HG03354 (cell line): Measurements from ENCODE around the gene TCF21.
"Not testable (repeated sequence)": the region's sequence is repeated elsewhere in the genome, so short reads cannot be mapped to it uniquely, and the experiment has no call there.

Source experiments
- ATAC-seq: cut with Tn5 transposase; IDR thresholded peaks from one replicate; pipeline ENCODE4 v1.9.1; 2021; ENCODE audit warnings: mild to moderate bottlenecking; ENCODE audit not compliant: unreplicated experiment, poor library complexity, severe bottlenecking

TCF21 gene

DNA sequence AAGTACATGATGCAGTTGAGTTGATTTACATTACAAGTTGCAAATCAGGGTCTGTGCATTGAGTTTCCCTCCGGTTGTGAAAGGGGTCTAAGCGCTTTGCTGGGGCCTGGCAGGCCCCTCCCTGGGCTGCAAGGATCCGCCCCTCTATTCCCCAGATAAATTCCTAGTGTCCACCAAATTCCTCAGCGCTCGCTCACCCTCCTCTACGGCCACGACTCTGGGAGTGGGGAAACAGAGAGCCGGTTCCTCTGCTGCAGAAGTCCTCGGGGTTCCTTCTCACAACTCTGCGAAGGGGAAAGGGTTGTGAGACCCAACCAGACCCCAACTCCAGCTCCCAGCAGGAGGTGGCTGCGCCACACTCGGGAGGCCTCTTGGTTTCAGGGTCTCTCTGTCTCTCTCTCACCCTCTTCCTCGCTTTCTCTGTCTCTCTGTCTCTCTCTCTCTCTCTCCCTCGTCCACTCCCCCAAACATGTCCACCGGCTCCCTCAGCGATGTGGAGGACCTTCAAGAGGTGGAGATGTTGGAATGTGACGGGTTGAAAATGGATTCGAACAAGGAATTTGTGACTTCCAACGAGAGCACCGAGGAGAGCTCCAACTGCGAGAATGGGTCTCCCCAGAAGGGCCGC is at the start of gene TCF21:
Gene TCF21, plus strand, starts transcription at position 185 of the 628 bp plus-strand sequence. Its CDS starts 285 bp downstream, at position 470.
- no peak for ATAC-seq

- no peak for ATAC-seq
Measured at GRCh38 chr6:133841176-133841575, 47.7 kb upstream of the TCF21 start.

DNA sequence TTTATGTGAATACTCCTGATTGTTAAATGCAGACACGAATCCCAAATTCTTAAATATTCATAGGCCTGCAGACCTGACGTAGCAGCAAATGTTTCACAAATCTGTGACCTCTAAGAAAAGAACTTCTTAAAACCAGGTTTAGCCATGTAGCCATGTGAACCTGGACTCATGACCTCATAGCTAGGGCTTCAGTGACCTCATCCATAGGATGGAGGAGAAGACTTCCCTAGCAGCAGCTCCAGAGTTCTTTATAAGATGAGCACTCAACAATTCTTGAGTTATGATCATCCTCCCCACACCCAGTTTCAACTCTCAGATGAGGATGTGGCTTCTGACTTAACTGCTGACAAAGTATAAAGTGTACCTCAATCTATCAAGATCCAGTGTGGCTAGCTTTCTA is 45.8 kb upstream of the TCF21 start:
- no peak for ATAC-seq

DNA sequence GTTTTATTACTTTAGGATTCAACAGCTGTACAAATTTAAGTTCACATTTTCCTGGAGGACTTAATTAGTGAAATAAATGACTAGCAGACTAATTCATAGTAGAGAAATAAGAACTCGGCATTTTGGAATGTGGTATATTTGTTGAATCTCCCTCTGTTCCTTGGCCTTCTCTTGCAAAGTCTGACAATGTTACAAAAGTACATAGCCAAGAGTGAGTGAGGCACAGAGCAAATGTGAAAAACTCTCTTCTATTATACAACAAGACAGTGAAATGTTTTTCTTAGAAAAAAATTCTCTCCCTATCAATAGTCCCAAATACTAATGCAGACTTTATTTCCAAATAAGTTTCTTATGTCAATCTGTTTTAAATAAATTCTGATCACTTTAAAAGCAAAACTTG is 44.2 kb upstream of the TCF21 start:
- ATAC-seq = no peak

GRCh38 chr6:133854041-133854363 is 34.9 kb upstream of the TCF21 start:
- ATAC-seq = no peak

DNA sequence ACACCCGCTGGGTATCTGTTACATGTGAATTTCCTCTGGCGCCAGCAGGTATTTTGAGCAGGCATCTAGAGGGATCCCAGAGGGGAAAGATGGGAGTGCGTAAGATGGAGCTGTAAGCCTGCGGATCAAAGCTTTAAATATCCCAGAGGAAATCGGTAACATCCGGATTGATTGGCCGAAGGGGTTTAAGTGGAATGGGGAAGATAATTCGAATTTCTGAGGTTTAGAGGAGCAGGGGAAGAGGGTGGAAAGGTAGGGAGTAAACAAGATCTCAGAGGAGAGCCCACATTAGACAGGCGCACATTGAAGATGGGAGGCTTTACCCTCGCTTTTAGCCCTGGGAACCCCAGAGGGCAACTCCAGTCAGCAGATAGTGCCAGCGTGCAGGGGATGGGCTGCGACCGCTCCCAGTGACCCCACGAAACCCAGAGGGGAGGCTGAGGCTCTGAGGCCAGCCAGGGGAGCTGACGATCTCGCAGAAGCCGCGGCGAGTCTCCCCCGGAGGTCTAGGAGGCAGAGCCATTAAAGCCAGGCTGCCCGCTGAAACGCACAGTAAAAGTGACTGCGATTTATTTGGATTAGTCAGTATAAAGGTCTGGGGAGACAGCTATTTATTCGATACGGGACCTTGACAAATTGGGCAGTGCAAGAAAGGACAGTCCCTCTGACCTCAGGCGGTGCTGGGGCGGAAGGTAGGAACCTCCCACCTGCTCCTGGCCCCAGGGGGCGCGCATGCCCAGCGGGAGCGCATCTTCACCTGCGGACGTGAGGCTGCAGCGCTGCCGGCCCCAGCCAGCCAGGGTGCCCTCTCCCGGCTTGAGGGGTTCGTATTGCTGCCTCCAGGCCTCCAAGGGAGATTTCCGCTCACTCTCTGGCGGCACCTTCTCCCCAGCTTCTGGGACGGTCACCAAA is 34.3 kb upstream of the TCF21 start:
- ATAC-seq = no peak

DNA sequence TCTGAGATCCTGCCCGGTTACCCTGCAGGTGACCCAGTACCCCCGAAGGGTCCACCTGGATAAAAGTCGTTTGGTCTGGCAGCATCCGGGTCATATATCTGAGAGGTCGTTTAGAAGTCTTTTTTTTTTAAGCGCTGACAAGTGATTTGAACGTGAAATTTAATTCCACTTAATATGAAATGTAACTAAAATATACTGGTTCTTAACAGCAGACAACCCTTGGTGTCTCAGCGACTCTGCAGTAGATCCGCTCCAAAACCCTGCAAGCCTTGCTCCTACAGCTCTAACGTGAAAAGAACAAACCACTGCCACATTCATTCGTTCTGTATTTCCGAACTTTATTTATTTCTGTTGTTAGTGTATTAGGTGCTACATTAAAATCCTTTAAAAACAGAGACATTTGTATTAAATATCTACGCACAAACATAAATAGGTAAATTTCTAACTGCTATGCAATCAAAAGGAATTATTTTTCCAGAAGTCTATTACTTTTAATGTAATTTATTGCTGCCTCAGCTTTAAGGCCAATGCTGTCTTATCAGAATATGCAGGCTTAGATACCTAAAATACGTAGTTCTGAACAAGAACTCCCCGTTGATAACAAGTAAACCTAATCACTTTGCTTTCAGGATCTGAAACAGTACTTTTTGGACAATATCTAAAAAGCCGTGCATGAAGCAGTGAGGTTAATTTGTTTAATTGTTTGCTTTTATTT is 33.5 kb upstream of the TCF21 start:
- ATAC-seq = no peak

DNA sequence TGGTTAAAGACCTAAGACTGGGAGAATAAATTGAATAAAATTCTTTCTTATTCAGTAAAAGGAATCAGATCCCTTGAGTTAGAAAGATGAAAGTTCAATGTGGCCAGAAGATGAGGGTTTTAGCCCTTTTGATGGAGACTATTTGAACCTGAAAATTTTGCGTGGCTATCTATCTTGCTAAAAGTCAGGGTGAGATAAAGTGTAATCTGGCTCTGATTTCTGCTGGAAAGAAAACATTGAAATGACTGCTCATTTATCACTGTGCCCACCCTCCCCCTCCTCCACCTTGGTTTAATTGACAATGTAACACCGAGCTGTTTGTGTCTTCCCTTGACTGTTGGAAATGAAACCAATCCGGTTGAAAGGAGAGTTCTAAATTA is 32.9 kb upstream of the TCF21 start:
- ATAC-seq = no peak

- ATAC-seq = no peak
Measured at GRCh38 chr6:133856911-133857310, 32.0 kb upstream of the TCF21 start.

- no peak for ATAC-seq
Measured at GRCh38 chr6:133857696-133858095, 31.2 kb upstream of the TCF21 start.

- ATAC-seq = not testable (repeated sequence)
Measured at GRCh38 chr6:133861337-133861736, 27.6 kb upstream of the TCF21 start.

DNA sequence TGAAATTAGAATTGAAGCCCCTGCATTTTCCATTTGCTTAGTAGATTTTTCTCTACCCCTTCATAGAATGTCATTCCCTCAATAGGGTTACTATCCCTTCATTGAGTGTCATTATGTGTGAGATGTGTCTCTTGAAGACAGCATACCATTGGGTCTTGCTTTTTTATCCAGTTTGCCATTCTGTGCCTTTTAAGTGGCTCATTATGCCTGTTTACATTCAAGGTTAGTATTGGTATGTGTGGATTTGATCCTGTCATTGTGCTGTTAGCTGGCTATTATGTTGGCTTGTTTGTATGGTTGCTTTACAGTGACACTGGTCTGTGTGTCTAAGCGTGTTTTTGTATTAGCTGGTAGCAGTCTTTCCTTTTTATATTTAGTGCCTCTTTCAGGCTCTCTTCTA is 25.7 kb upstream of the TCF21 start:
- no peak for ATAC-seq

DNA sequence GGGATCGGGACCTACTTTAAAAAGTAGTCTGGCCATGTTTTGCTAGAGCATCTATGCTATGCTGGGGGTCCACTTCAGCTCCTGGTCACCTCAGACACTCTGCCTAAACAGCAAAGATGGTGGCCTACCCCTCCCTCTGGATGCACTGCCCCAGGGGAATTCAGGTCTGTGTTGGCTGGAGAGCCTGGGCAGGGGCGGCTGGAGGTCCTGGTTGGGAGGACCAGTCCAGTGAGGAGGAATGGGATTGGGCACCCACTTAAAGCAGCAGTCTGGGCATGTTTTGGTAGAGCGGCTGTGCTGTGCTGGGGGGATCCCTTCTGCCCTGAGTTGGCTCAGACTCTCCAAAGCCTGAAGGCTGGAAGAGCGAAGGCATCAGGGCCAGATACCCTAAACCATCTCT is 23.2 kb upstream of the TCF21 start:
- ATAC-seq = no peak

- no peak for ATAC-seq
Measured at GRCh38 chr6:133871131-133871530, 17.8 kb upstream of the TCF21 start.

DNA sequence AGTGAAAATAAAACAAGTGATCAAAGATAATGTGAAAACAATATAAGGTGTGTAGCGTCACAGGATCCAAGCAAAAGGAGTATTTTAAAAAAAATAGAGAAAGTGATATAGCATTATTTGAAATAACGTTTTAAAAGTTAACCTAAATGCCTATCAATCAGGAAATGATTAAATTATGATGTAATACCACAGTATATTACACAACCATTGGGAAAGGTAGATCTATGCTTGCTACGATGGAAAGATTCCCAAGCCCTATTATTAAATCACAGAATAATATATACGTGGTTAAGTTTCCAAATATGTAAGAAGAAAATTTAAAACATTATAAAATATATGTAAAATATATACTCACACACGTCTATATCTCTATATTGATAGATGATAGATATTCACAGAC is 15.4 kb upstream of the TCF21 start:
- ATAC-seq = no peak

GRCh38 chr6:133877116-133877515 is 11.8 kb upstream of the TCF21 start:
- ATAC-seq = no peak

DNA sequence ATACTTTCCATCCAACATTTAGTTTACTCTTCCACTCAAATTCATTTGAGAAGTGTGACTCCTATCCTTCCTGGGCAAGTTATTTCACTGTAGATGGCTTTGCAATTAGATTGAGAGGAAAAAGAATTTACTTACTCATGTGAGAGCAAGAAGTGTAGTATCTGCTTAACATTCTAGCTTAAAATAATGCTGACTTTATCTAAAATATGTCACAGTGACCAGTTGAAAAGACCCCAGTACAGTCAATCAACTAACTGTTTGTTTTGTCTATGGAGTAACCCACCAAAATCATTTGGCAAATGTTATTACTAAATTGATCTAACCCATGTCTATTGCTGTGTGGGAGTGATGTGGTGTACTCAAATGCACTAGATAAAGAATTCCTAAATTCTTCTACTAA is 8.9 kb upstream of the TCF21 start:
- no peak for ATAC-seq

GRCh38 chr6:133880896-133881295 is 8.0 kb upstream of the TCF21 start:
- ATAC-seq = no peak

GRCh38 chr6:133886104-133886775 is 2.7 kb upstream of the TCF21 start:
- no peak for ATAC-seq

DNA sequence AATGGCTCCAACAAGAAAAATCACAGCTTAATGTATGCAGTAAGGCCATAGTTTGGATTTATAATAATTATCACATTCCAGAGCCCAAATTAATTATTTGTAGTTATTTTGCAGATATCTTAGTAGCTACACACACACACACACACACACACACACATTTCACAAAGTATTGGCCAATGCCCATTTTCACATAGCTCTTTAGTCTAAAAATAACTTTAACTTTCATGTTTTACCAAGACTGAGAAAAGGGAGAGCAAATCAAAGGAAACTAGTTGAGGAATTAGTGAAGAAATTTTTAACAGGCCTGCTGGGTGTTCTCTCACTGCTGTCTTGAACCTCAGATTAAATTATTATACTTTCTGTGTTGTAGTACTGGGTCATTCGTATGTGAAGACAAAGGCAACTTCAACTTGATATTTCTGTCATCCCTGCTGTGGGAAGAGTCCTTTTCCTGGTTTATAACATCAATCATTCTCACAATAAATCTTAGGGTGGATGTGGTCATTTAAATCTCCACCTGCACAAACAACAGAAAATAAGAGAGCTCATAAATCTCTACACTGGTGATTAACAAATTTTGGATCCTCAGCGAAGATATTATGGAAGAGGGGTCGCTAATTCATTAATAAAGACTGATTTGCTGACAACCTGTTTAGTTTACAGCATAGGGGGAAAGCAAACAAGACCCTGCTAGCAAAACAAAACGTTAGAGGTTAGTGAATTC is 1.6 kb upstream of the TCF21 start:
- ATAC-seq = no peak
